ENCODE measurements around the gene NELL1. TPM values are rescaled to one million over a fixed set of nuclear protein-coding genes. Genes with fewer than 3 reads are reported as not detected.

The NELL1 gene
- total and polyA plus RNA-seq, 2 experiments from 2014 or later, result 1.6 TPM; not detected in 1

DNA sequence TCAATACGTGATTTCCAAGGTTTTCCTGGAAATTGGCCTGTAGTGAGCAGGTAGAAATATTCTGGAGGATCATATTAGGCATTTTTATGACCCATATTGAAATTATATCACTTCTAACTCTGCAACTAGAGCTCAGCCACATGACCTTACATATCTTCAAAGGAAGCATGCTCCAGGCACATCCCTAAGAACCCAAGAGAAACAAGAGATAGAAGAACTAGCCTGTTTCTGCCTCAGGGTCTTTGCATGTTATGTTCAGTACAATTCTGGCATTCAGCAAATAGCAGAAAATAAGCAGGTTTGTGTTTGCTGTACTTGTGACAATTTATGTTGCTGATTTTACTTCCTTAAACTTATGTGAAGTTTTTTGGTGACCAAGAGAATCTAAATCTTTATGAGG, 859.8 kb downstream of the NELL1 start:
- Histone ChIP-seq H3K4me1 (ENCODE audit: insufficient read depth) (no peaks in the 10 kb centered on the region), H3K27ac (ENCODE audit: low read depth) (no peak overlapping the region), H3K4me3 (no peak overlapping the region), H3K36me3 (ENCODE audit: insufficient read depth) (no peaks in the 10 kb centered on the region), H3F3A (replicated peaks; ENCODE audit: low read depth) (no peaks in the 10 kb centered on the region), H3K4me2 (no peak overlapping the region), H4K20me1 (replicated peaks; ENCODE audit: insufficient read depth) (no peaks in the 10 kb centered on the region), H3K9me2 (ENCODE audit: insufficient read depth) (no peaks in the 10 kb centered on the region), H3K79me2 (replicated peaks; ENCODE audit: insufficient read depth) (no peaks in the 10 kb centered on the region), H3K27me3 (ENCODE audit: insufficient read depth) (no peaks in the 10 kb centered on the region), H2AFZ (no peak overlapping the region)
- no peaks in the 10 kb centered on the region for H3K4me1 Mint-ChIP-seq
- no peaks in the 10 kb centered on the region for H3K36me3 Mint-ChIP-seq (ENCODE audit: low read depth)
- H3K4me3 Mint-ChIP-seq, result no peak overlapping the region
- DNase-seq (ENCODE audit: low spot score) (no peak), ATAC-seq (no peak)
- TF ChIP-seq, protein P1, sequence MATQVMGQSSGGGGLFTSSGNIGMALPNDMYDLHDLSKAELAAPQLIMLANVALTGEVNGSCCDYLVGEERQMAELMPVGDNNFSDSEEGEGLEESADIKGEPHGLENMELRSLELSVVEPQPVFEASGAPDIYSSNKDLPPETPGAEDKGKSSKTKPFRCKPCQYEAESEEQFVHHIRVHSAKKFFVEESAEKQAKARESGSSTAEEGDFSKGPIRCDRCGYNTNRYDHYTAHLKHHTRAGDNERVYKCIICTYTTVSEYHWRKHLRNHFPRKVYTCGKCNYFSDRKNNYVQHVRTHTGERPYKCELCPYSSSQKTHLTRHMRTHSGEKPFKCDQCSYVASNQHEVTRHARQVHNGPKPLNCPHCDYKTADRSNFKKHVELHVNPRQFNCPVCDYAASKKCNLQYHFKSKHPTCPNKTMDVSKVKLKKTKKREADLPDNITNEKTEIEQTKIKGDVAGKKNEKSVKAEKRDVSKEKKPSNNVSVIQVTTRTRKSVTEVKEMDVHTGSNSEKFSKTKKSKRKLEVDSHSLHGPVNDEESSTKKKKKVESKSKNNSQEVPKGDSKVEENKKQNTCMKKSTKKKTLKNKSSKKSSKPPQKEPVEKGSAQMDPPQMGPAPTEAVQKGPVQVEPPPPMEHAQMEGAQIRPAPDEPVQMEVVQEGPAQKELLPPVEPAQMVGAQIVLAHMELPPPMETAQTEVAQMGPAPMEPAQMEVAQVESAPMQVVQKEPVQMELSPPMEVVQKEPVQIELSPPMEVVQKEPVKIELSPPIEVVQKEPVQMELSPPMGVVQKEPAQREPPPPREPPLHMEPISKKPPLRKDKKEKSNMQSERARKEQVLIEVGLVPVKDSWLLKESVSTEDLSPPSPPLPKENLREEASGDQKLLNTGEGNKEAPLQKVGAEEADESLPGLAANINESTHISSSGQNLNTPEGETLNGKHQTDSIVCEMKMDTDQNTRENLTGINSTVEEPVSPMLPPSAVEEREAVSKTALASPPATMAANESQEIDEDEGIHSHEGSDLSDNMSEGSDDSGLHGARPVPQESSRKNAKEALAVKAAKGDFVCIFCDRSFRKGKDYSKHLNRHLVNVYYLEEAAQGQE (IDR thresholded peaks at IDR 0.05; ENCODE audit: unreplicated experiment), result no peak
- TF ChIP-seq, protein P2, sequence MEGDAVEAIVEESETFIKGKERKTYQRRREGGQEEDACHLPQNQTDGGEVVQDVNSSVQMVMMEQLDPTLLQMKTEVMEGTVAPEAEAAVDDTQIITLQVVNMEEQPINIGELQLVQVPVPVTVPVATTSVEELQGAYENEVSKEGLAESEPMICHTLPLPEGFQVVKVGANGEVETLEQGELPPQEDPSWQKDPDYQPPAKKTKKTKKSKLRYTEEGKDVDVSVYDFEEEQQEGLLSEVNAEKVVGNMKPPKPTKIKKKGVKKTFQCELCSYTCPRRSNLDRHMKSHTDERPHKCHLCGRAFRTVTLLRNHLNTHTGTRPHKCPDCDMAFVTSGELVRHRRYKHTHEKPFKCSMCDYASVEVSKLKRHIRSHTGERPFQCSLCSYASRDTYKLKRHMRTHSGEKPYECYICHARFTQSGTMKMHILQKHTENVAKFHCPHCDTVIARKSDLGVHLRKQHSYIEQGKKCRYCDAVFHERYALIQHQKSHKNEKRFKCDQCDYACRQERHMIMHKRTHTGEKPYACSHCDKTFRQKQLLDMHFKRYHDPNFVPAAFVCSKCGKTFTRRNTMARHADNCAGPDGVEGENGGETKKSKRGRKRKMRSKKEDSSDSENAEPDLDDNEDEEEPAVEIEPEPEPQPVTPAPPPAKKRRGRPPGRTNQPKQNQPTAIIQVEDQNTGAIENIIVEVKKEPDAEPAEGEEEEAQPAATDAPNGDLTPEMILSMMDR (conservative IDR thresholded peaks at IDR 0.05; ENCODE audit: low read depth in 2 of 2), result no peak
- TF ChIP-seq JUNB (IDR thresholded peaks at IDR 0.05; ENCODE audit: unreplicated experiment) (no peak), EZH2 (IDR thresholded peaks at IDR 0.05; ENCODE audit: low read depth, unreplicated experiment) (no peak), NANOG (IDR thresholded peaks at IDR 0.05; ENCODE audit: borderline replicate concordance) (no peak), CREB1 (CRISPR knock-in tag; IDR thresholded peaks at IDR 0.05; ENCODE audit: low read depth) (no peak), ZNF331 (CRISPR knock-in tag; IDR thresholded peaks at IDR 0.05; ENCODE audit: low read depth) (no peak), ZNF462 (CRISPR knock-in tag; IDR thresholded peaks at IDR 0.05) (no peak), ZNF114 (CRISPR knock-in tag; IDR thresholded peaks at IDR 0.05) (no peak), EZH2phosphoT487 (IDR thresholded peaks at IDR 0.05; ENCODE audit: unreplicated experiment) (no peak), STAT1 (IDR thresholded peaks at IDR 0.05; ENCODE audit: unreplicated experiment) (no peak)
- TF ChIP-seq, protein P3, sequence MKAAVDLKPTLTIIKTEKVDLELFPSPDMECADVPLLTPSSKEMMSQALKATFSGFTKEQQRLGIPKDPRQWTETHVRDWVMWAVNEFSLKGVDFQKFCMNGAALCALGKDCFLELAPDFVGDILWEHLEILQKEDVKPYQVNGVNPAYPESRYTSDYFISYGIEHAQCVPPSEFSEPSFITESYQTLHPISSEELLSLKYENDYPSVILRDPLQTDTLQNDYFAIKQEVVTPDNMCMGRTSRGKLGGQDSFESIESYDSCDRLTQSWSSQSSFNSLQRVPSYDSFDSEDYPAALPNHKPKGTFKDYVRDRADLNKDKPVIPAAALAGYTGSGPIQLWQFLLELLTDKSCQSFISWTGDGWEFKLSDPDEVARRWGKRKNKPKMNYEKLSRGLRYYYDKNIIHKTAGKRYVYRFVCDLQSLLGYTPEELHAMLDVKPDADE (IDR thresholded peaks at IDR 0.05), result no peak
- peaks cover 6% of the 10 kb centered on the region for H3K9me3 Mint-ChIP-seq
- H3K27me3 Mint-ChIP-seq (ENCODE audit: insufficient read depth, low read depth, poor library complexity), result no peaks in the 10 kb centered on the region
- H3K27ac Mint-ChIP-seq, result no peak overlapping the region

Data from GM23338 (cell line).